Limb (tissue), 2 donors: Measurements from ENCODE around the gene TRIM52.

ENCODE experiments used
- DNase-seq, 2 donors: peaks; one replicate each; pipeline ENCODE4 v3.0.0-alpha.2; 2016; ENCODE audit errors: extremely low spot score in 2 of 2

The TRIM52 gene

DNA sequence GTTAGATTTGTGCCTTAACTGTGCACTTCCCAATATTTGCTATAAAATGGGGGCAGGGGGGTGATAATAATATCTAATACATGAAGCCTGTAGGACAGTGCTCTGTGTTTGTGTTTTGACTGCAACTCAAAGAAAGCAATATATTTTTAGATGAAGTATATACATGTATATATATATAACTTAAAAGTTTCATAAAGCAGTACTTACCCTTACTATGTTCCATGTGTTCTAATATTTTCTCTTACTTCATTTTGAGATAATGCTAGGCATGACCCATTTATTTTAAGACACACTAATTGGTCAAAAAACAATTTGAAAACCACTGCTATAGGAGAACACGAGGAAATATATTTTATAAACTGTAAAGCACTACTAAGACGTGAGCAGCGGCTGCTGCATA, 2.4 kb downstream of the TRIM52 start:
- no peak for DNase-seq

DNA sequence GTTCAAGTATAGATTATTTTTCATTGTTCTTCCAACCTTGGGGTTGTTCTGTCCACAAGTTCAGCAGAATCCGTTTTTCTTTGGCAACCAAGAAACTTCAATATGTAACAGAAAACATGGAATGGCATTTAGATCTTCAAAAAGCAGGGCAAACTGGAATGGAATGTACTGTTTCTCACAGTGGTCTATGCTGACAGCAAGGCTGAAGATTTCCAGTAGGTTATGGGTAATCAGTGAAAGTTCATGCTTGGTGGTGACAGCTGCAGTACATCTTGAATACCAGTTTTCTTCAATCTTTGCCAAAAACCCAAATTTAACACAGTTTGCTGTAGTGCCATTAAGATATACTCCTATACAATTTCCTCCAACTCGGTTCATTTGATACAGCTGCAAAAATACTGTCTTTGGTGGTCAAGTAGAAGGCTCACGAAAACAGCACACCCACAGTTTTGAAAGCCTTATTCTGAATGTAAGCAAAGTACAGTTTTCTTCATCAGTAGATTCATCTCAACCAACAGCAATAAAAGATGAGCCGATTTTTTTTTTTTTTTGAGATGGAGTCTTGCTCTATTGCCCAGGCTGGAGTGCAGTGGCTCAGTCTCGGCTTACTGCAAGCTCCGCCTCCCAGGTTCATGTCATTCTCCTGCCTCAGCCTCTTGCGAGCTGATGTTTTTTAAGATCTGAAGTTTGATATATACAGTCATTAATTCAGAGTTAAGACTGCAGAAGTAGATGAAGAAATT, 4.9 kb downstream of the TRIM52 start:
- no peak for DNase-seq

DNA sequence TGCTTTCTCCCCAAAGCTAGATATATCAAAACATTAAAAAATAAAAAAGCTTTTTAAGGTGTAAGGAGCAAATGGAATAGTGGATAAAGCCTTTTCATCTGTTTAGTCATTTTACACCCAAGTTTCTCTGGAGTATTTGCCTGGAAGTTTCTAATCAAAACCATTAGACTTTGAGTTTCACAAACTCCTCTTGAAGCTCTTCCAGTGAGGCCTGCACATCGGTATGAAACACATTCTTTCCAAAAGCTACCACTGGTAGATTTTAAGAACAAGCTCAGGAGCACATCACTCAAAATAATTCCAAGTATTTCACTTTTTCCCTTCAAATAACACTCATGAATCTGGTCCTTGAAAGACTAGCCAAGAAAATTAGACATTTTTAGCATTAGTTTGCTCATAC, 5.7 kb downstream of the TRIM52 start:
- no peak for DNase-seq

DNA sequence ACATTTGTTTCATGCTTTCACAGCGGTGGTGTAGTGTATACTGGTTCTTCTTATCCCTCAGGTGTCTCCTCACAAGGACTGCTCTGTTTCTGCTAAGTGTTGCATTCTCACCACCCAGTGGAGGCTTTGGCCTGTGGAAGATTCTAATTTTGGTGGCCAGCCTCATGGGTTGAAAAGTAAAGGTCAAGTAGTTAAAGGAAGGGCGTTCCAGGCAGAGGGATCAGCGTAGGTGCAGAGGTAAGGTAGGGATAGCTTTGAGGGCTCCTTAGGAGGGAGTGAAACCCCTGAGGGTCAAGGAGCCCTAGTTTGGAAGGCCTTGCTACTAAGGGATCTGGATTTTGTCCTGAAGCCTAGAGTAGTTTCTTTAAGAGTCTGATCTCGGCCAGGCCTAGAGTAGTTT, 12.7 kb downstream of the TRIM52 start:
- DNase-seq: no peak

DNA sequence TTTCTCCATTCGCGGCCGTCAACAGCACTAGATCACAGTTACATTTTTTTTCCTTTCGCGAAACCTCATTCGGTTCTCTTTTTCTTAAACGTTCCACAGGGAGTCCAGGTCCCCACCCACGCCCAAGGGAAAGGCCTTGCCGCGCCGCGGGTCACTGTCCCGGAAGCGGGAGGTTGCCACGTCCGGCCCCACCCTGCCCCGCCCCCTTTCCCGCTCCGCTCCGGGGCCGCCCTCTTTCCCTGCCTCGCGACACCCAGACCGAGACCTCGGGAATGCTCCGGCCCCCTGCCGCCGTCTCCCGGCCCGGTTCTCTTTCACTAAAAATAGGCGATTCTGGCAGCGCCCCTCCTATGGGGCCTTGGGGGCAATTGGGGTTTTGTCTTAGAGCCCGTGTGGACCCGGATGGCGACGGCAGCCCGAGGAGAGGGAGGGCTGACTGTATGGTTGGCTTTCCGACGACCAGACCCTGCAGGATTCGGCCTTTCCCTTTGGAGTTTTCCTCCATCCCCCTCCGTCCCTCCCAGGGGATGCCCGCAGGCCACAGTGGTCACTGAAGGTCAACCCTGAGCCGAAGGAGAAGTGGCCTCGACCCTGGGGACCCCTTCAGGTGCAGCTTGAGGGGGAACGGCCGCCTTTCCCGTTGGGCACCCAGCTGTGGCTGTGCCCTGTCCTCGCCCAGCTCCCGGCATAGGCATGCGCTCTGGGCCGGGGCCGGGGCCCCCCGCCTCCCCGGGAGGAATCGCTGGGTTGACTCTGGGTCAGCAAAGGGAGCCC, 14.5 kb downstream of the TRIM52 start:
- peak; percentile 85 to 93 for DNase-seq

DNA sequence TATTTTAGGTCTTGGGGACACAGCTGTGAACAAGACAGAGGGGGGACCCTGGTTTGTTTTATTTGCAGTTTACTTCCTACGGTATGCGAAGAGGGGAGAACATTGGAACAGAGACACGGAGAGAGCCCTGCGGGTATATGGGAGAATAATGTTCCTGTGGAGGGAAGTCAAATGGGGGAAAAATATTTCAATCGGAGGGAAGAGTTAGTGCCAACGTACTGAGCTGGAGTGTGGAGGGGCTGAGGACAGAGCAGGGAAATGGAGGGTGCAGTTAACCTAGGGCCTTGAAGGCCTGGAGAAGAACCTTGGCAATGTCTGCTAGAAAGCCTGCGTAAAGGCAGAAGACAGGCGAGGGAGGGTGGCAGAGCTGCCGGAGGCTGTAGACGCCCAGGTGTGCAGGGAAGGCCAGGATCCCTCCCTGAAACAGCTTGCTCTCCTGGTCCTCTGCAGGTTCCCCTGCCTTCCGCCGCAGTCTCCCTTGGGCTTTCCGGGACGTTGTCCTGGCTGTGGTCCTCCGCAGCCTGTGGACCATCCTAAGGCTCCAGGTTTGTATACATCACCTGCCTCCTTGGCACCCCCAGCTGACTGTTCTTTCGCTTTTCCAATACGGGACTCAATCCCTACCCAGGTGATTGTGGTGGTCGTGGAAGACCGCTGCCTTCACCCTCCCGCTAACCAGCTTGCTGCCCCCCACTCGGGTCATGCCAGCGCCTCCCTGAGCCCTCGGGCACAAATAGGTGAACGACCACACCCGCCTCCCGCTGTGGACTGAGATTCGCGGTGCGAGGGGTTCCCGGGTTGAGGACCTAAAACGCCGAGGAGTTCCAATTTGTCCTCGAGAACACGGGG, 15.3 kb downstream of the TRIM52 start:
- DNase-seq: no peak

DNA sequence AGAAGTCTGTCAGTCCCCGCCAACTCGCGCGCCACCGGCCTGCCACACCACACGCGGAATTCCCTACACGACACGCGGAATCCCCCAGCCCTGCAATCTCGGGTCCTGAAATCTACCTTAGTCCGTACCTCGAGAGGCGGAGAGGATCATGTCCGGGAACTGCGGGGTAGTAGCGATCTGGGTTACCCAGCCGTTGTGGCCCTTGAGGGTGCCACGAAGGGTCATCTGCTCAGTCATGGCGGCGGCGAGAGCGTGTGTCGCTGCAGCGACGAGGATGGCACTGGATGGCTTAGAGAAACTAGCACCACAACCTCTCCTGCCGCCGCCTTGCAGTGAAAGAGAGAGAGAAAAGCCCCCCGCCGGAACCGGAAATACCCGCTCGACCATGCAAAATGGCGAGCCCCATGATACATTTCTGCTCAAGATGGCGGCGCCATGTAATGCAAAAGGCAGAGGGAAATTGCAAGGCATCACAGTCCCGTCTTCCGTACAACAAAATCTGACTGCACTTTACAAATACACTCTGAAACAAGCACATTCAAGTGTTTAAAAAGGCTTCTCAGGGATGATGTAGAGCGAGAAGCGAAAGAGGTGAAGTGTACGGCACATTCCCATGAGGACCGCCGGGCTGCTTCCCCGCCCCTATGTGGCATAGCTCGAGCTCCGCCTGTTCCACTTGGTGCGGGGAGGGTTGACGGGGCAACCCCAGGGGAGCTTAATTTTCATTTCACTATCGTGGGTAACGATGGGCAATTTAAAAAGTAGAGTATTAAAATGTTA, 17.2 kb downstream of the TRIM52 start, which contains the start of gene RACK1:
Gene RACK1, minus strand, starts transcription at position 343 of the 780 bp plus-strand sequence. Its CDS starts 106 bp downstream, at position 237.
- DNase-seq: peak; percentile 92 to 93

DNA sequence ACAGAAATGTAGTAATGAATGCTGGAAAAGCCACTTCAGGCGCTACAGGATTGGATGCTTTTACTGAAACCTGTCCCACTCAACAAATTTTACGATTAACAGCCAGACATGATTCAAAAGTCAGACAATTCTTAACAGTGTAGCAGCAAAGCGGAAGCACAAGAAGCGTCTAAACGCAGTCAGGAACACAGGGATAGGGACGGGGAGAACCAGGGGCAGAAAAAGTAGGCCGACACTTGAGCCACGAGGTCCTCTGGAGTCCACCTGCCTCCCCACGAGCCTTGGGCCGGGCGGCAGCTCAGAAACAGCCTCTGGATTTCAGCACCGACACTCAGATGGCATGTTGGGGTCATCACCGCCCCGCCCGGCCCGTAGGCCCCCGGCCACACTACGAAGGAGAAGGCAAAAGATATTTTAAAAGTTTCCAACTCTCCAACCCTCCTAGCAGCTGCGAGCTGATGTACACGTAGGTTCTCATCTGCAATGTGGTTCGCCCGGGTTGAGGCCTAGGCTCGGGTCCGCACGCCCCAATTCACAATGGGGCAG, 17.9 kb downstream of the TRIM52 start:
- DNase-seq: peak in 1 of 2 donors; percentile 54

DNA sequence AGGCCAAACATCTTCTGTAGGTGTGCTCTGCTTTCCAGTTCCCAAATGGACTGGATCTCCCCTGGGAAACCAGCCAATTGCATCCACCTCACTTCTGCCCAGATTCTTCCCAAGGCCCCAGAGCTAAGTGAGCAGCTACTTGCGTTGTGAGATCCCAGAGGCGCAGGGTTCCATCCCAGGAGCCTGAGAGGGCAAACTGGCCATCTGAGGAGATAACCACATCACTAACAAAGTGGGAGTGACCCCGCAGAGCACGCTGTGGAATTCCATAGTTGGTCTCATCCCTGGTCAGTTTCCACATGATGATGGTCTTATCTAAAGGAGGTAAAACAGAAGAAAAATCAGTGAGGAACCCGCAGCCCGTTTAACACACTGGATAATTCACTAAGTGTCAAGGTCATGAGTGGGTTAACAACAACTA, 18.9 kb downstream of the TRIM52 start:
- no peak for DNase-seq

DNA sequence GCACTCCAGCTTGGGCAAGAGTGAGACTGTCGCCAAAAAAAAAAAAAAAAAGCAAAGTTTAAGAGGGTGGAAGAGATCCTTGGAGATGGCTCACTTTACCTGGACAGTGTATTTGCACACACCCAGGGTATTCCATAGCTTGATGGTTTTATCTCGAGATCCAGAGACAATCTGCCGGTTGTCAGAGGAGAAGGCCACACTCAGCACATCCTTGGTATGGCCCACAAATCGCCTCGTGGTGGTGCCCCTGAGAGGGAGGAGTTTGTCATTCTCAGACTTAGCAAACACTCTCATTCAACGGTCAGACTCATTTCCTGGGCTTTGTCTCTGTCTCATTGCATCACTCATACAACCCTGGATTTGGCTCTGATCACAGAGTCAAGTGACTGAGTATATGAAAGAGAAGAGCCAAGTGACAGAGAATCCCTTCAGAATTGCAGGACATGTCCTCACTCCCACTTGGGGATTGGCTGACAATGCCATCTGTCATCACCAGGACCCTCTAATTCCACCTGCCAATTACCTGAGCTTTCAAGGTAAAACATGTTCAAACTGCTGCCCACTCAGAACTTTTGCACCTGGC, 19.5 kb downstream of the TRIM52 start:
- DNase-seq: no peak

DNA sequence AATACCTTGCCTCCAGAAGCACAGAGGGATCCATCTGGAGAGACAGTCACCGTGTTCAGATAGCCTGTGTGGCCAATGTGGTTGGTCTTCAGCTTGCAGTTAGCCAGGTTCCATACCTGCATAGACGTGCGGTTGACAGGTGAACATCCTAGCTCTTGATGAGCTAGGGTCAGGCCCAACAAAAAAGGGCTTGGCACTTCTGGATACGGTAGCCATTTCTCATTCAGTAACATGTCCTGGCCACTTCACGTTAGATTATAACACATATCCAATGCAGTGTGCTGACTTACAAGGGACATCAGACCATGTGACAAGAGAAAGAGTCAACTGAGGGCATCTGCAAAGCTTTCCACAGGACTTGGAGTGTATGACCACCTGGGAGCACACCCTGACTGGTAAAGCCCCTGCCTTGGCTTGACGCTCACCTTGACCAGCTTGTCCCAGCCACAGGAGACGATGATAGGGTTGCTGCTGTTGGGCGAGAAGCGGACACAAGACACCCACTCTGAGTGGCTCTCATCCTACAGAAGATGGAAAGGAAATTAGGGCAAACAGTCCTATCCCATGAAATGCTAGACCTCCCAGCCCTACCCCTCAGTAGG, 21.8 kb downstream of the TRIM52 start:
- DNase-seq: no peak

DNA sequence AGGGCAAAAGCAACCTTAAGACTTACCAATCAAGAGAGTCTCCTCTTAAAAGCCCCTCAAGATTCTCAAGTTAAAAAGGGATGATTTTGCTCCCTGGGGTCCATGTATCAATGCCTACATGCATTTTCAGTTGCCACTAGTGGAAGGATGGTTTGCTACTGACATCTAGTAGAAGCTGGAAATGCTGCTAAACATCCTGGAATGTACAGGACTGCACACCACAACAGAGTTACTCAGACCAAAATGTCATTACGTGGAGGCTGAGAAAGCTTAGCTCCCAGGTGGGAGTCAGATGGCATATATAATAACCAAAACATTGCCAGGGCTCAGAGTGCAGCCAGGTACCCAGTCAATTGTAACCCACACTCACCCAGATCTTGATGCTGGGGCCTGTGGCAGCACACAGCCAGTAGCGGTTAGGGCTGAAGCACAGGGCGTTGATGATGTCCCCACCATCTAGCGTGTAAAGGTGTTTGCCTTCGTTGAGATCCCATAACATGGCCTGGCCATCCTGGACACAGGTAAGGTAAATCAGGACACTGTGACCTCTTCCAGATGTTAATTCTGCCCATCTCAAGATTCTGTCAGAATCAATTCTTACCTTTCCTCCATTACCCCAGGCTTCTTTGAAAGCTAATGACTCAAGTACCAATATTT, 23.1 kb downstream of the TRIM52 start:
- no peak for DNase-seq

DNA sequence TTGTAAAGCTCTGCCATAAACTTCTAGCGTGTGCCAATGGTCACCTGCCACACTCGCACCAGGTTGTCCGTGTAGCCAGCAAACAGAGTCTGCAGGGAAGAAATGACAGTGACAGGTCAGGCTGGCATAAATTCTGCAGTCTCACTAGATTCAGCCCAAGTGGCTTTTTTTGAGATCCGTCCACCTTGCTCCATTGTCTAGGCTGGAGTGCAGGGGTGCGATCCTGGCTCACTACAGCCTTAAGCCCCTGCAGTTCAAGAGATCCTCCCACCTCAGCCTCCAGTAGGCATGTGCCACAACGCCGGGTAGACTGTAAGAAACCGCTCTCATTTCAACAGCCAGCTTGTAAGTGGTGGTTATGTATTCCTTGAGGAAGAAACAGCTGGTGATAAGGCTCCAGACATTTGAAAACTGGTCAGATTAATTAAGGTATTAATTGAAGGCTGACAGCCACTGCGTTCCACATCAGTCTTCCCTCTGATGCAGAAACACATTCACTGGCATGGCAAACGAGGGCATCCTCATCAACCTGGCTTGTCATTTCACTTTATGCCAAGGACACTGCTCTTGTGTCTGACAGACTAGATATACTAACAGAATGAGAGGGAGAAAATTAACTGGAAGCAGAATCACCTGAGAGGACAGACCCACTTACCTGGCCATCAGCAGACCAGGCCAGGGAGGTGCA, 23.8 kb downstream of the TRIM52 start:
- no peak for DNase-seq

DNA sequence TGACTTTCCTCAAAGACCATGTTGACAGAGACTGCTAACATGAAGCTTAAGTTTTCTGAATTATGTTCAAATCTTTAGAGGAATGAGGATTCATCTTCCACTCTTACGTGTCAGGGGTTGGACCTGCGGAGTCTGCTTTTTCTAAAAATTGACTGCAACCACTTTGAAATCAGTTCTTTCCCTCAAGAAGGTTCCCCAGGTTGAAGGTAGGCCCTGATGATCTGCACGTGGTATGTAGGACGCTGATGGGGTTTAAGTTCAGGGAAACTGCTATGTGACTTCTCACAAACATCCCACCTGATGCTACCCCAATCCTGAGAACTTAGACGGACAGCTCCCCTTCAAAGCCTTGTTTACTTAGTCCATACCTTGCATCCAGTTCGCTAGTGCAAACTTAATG, 24.5 kb downstream of the TRIM52 start:
- DNase-seq: no peak

DNA sequence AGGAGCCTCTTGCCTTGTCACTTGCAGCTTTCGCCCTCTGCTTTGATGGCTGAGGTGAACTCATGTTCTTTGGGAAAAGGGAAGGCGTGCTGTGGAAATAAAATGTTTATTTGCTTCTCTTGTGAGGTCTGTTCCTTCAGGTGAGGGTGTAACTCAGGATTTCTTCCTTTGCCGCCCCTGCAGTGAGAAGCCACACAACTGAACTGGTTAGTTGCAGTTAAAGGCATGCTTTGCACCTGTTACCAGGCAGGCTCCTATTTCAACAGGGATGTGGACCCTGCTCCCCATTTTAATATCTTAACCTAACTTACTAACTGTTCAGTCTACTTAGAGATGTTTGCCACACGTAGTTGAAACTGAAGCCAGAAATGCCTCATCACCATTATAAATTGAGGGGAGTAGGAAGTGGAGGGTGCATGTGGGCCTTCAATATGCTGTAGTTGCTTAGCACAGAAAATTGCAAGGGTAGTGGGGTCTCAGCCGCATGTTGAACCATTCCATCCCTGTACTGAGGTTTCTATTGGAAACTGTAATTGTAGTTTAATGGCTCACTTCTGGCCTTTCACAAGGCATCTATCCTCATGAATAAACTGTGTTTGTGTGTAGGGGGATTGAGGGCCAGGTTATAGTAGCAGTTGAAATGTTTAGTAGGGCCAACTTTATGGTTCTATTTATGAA, 25.1 kb downstream of the TRIM52 start:
- no peak for DNase-seq

DNA sequence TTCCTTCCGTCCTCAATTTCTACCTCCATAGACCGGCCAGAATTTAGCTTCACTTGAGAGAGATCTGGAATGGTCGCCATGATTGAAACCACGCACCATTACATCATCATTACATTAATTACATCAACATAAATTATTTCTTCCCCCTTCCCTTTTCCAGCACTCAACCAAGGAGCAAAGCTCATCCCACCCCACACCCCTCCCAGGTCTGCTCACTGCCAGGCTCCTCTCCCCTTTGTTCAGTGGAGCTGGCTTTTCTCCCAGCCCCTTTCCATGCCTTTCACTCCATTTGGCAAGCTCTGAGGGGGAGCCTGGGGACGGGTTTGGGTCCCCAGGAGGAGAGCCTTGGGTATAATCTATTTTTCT, 25.6 kb downstream of the TRIM52 start:
- no peak for DNase-seq

DNA sequence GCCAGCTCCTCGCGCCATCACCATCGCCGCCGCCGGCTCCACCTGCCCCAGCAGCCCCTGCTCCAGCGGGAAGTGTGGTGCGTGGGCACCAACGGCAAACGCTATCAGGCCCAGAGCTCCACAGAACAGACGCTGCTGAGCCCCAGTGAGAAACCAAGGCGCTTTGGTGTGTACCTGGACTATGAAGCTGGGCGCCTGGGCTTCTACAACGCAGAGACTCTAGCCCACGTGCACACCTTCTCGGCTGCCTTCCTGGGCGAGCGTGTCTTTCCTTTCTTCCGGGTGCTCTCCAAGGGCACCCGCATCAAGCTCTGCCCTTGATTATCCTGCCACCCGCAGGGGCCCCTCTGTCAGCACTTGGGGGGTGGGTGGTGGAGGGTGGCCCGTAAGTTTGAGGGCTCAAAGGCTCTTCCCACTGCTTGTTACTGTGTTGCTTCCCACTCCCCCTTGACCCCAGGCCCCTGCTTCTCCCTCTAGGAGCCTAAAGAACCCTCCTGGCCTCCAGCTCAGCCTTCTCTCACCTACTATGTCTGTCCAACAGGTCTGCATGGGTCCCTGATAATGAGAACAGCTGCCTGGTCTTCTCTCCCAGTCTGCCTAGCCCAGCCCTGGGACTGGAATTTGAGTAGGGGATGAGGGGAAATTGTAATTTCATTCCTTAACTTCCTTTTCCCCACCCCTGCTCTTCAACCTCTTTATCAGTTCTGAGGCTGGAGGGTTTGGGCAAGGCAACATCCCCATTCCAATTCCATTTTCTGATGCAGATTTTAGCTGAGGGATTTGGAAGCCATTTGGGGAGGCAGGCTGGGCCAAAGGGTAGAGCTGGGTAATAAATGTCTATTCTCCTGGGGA, 26.3 kb downstream of the TRIM52 start:
- DNase-seq: no peak
